GM23338 (cell line): ENCODE data around the gene HSF2BP. TPM values are rescaled to one million over a fixed set of nuclear protein-coding genes. Genes with fewer than 3 reads are reported as not detected.
A peak's percentile ranks its signal among the peaks of the same experiment; 100 is the strongest.

Experiments used
- ATAC-seq: fragments of 200-7000 bp; cut with Tn5 transposase; 3 replicates; pipeline ENCODE4 v1.9.1; 2020
- DNase-seq: peaks from one replicate; pipeline ENCODE4 v3.0.0-alpha.2; 2015; ENCODE audit warnings: low spot score
- H2AFZ ChIP-seq: fragments of 200-600 bp; sonication (generic); 2 replicates; pipeline ENCODE4 v1.8.0; 2016; ENCODE audit warnings: antibody characterized with exemption, mild to moderate bottlenecking, moderate library complexity
- H3F3A ChIP-seq: fragments of 200-600 bp; sonication (generic); replicated peaks from 2 replicates; pipeline ENCODE4 v1.8.0; 2017; ENCODE audit warnings: antibody characterized with exemption, mixed run types, low read depth
- H3K27ac ChIP-seq: fragments of 200-600 bp; sonication (generic); 2 replicates; pipeline ENCODE4 v1.6.1; 2016; ENCODE audit warnings: low read depth
- H3K27me3 ChIP-seq: fragments of 200-600 bp; sonication (generic); 2 replicates; pipeline ENCODE4 v1.8.0; 2016; ENCODE audit warnings: mild to moderate bottlenecking, mixed run types, moderate library complexity; ENCODE audit not compliant: insufficient read depth
- H3K36me3 ChIP-seq: fragments of 200-600 bp; sonication (generic); 2 replicates; pipeline ENCODE4 v1.8.0; 2016; ENCODE audit warnings: mild to moderate bottlenecking; ENCODE audit not compliant: insufficient read depth
- H3K4me1 ChIP-seq: fragments of 200-600 bp; sonication (generic); 2 replicates; pipeline ENCODE4 v1.8.0; 2016; ENCODE audit warnings: mild to moderate bottlenecking, moderate library complexity; ENCODE audit not compliant: insufficient read depth
- H3K4me2 ChIP-seq: fragments of 200-600 bp; sonication (generic); 2 replicates; pipeline ENCODE4 v1.7.1; 2017; ENCODE audit warnings: mixed run types
- H3K4me3 ChIP-seq: fragments of 200-600 bp; sonication (generic); 2 replicates; pipeline ENCODE4 v1.6.1; 2016; ENCODE audit warnings: mixed run types
- H3K79me2 ChIP-seq: fragments of 200-600 bp; sonication (generic); replicated peaks from 2 replicates; pipeline ENCODE4 v1.8.0; 2017; ENCODE audit warnings: mild to moderate bottlenecking; ENCODE audit not compliant: insufficient read depth
- H3K9me2 ChIP-seq: fragments of 200-600 bp; sonication (generic); 2 replicates; pipeline ENCODE4 v1.8.0; 2017; ENCODE audit not compliant: insufficient read depth
- H4K20me1 ChIP-seq: fragments of 200-600 bp; sonication (generic); replicated peaks from 2 replicates; pipeline ENCODE4 v1.8.0; 2017; ENCODE audit warnings: mild to moderate bottlenecking; ENCODE audit not compliant: insufficient read depth
- H3K27ac Mint-ChIP-seq: 2 replicates; pipeline ENCODE4 v1.8.0; 2020; ENCODE audit warnings: inconsistent platforms, mild to moderate bottlenecking, moderate library complexity, mixed read lengths
- H3K27me3 Mint-ChIP-seq: 3 replicates; pipeline ENCODE4 v1.8.0; 2022; ENCODE audit warnings: low read depth, mild to moderate bottlenecking, moderate library complexity, mixed read lengths, inconsistent platforms; ENCODE audit not compliant: insufficient read depth, poor library complexity
- H3K36me3 Mint-ChIP-seq: 3 replicates; pipeline ENCODE4 v1.8.0; 2021; ENCODE audit warnings: low read depth, mild to moderate bottlenecking, inconsistent platforms, moderate library complexity, mixed read lengths
- H3K4me1 Mint-ChIP-seq: 3 replicates; pipeline ENCODE4 v1.8.0; 2020; ENCODE audit warnings: mild to moderate bottlenecking, inconsistent platforms, mixed read lengths
- H3K4me3 Mint-ChIP-seq: 3 replicates; pipeline ENCODE4 v1.8.0; 2021; ENCODE audit warnings: moderate library complexity, mild to moderate bottlenecking, inconsistent platforms, mixed read lengths
- H3K9me3 Mint-ChIP-seq: 3 replicates; pipeline ENCODE4 v1.8.0; 2020; ENCODE audit warnings: moderate library complexity, mild to moderate bottlenecking, inconsistent platforms, mixed read lengths
- ETS1 ChIP-seq: IDR thresholded peaks from 2 replicates; pipeline ENCODE4 v1.6.1; 2016; ENCODE audit warnings: antibody characterized with exemption
- EZH2 ChIP-seq: fragments of 200-600 bp; sonication (generic); IDR thresholded peaks from one replicate; pipeline ENCODE4 v1.8.0; 2017; ENCODE audit warnings: antibody characterized with exemption, mild to moderate bottlenecking, low read depth; ENCODE audit not compliant: unreplicated experiment
- polyA plus RNA-seq: library from polyadenylated mRNA; unstranded; fragments of >200 nt; fragmentation: Nextera tagmentation; extraction: Ambion mirVana; gene quantifications from 2 replicates; pipeline ENCODE4 v1.2.1, GENCODE V29; 2016
- total RNA-seq: library from RNA; depleted of rRNA; stranded (reverse); fragments of >200 nt; shearing (Covaris generic); gene quantifications from 2 replicates; pipeline ENCODE4 v1.2.3, GENCODE V29; 2014
- TF ChIP-seq, protein P1 (sequence below): IDR thresholded peaks from one replicate; pipeline ENCODE4 v1.6.1; 2018; ENCODE audit warnings: antibody characterized with exemption; ENCODE audit not compliant: unreplicated experiment
- TF ChIP-seq, protein P2 (sequence below), 2 experiments: fragments of 200-600 bp in 1 of 2; sonication (generic) in 1 of 2; conservative IDR thresholded peaks; 2 replicates each; pipeline versions ENCODE4 v1.5.1 to v1.6.1; 2016 to 2017; ENCODE audit warnings: antibody characterized with exemption in 2 of 2, low read depth in 2 of 2, mild to moderate bottlenecking in 2 of 2, moderate library complexity in 1 of 2

HSF2BP gene
- total and polyA plus RNA-seq, 2 experiments from 2014 or later, result 0.78 to 2.0 TPM

DNA sequence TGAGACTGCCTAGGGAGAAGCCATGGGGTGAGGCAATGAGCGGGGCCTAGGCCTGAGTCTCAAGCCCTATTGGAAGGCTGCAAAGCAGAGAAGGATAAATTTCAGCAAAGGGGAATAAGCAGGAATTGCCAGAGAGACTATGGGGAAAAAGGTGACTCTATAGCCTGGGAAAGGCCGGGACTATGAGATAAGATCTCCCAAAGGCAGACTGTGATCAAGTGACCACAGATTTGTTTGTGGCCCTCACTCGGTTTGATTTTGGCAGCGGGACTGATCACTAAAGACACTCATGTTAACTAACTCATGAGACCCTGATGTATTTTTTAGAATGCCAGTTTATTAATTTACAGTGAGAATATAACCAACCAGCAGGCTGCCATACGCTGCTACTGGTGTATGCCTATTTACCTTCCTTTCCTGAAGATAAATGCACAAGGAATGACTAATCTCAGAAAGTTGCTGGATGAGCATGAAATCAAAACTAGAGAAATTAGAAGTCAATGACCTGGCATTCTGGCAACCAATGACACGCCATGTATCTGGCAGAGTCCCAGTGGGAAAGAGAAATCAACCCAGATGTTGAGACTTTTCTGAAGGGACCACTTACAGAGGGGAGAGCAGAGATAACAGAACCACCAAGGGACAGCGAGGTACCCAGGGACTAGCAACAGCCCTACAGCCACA is 4.3 kb downstream of the HSF2BP start (continued):
- TF ChIP-seq, protein P1, sequence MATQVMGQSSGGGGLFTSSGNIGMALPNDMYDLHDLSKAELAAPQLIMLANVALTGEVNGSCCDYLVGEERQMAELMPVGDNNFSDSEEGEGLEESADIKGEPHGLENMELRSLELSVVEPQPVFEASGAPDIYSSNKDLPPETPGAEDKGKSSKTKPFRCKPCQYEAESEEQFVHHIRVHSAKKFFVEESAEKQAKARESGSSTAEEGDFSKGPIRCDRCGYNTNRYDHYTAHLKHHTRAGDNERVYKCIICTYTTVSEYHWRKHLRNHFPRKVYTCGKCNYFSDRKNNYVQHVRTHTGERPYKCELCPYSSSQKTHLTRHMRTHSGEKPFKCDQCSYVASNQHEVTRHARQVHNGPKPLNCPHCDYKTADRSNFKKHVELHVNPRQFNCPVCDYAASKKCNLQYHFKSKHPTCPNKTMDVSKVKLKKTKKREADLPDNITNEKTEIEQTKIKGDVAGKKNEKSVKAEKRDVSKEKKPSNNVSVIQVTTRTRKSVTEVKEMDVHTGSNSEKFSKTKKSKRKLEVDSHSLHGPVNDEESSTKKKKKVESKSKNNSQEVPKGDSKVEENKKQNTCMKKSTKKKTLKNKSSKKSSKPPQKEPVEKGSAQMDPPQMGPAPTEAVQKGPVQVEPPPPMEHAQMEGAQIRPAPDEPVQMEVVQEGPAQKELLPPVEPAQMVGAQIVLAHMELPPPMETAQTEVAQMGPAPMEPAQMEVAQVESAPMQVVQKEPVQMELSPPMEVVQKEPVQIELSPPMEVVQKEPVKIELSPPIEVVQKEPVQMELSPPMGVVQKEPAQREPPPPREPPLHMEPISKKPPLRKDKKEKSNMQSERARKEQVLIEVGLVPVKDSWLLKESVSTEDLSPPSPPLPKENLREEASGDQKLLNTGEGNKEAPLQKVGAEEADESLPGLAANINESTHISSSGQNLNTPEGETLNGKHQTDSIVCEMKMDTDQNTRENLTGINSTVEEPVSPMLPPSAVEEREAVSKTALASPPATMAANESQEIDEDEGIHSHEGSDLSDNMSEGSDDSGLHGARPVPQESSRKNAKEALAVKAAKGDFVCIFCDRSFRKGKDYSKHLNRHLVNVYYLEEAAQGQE, result no peak
- TF ChIP-seq ETS1, result no peak
- TF ChIP-seq, protein P2, sequence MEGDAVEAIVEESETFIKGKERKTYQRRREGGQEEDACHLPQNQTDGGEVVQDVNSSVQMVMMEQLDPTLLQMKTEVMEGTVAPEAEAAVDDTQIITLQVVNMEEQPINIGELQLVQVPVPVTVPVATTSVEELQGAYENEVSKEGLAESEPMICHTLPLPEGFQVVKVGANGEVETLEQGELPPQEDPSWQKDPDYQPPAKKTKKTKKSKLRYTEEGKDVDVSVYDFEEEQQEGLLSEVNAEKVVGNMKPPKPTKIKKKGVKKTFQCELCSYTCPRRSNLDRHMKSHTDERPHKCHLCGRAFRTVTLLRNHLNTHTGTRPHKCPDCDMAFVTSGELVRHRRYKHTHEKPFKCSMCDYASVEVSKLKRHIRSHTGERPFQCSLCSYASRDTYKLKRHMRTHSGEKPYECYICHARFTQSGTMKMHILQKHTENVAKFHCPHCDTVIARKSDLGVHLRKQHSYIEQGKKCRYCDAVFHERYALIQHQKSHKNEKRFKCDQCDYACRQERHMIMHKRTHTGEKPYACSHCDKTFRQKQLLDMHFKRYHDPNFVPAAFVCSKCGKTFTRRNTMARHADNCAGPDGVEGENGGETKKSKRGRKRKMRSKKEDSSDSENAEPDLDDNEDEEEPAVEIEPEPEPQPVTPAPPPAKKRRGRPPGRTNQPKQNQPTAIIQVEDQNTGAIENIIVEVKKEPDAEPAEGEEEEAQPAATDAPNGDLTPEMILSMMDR (conservative IDR thresholded peaks at IDR 0.05; ENCODE audit: low read depth in 2 of 2), result no peak

- Mint-ChIP-seq H3K27ac (no peak overlapping the region; the same call in 1 of the 2 replicates), H3K36me3 (no peaks in the 10 kb centered on the region), H3K9me3 (no peaks in the 10 kb centered on the region), H3K27me3 (peaks cover 6% of the 10 kb centered on the region), H3K4me1 (no peaks in the 10 kb centered on the region), H3K4me3 (no peak overlapping the region)
- Histone ChIP-seq H2AFZ (no peak overlapping the region), H3K4me2 (no peak overlapping the region), H3K4me3 (no peak overlapping the region), H3K9me2 (no peaks in the 10 kb centered on the region), H3K4me1 (no peaks in the 10 kb centered on the region), H3K36me3 (no peaks in the 10 kb centered on the region), H3F3A (peaks cover 5% of the 10 kb centered on the region; the same call in 1 of the 2 replicates), H4K20me1 (no peaks in the 10 kb centered on the region), H3K27me3 (no peaks in the 10 kb centered on the region), H3K79me2 (no peaks in the 10 kb centered on the region), H3K27ac (no peak overlapping the region)
- DNase-seq (no peak), ATAC-seq (no peak)
- TF ChIP-seq, protein P2 (conservative IDR thresholded peaks at IDR 0.05; ENCODE audit: low read depth in 2 of 2), result peak in 1 of 2 experiments; percentile 46; a peak in 2 of 4 replicates
- TF ChIP-seq EZH2, result no peak
Observed at GRCh38 chr21:43653626-43654025, 5.7 kb downstream of the HSF2BP start.
